BE2C (cell line): Measurements from ENCODE around the gene SLC16A8.

Experiments
- DNase-seq: peaks from one replicate; pipeline ENCODE4 v3.0.0-alpha.2; 2020
- H3K27me3 ChIP-seq: fragments of 250-450 bp; sonication (Bioruptor Pico); 2 replicates; pipeline ENCODE4 v1.5.1; 2020; ENCODE audit warnings: mild to moderate bottlenecking
- H3K36me3 ChIP-seq: fragments of 250-450 bp; sonication (Bioruptor Pico); 2 replicates; pipeline ENCODE4 v1.5.1; 2020; ENCODE audit warnings: mild to moderate bottlenecking
- H3K4me1 ChIP-seq: fragments of 250-450 bp; sonication (Bioruptor Pico); 2 replicates; pipeline ENCODE4 v1.5.1; 2020
- H3K4me3 ChIP-seq: 2 replicates; pipeline ENCODE4 v1.5.1; 2011; ENCODE audit warnings: low read depth, low read length
- H3K9me3 ChIP-seq: fragments of 250-450 bp; sonication (Bioruptor Pico); 2 replicates; pipeline ENCODE4 v1.5.1; 2020
- TF ChIP-seq, protein P1 (sequence below): IDR thresholded peaks from 2 replicates; pipeline ENCODE4 v1.5.1; 2012; ENCODE audit warnings: mild to moderate bottlenecking, low read depth, low read length

SLC16A8 gene

DNA sequence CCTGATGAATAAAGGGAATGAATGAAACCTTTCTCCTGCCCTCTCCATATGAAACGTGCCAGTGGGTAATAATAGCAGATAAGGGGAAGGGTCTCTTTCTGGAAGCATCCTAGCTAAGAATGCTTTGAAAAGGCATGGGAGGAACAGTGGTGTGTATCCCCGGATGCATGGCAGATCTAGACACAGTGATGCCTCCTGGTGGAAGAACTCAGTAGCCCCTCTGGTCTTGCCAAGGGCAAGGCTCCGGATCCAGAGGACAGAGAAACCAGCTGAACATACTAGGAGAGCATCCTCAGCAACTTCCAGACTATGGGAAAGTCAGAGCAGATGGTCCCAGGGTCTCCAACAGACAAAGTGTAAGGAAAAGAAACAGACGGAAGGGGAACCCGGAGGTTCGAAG lies 20.1 kb upstream of the SLC16A8 start:
- DNase-seq: no peak
- Histone ChIP-seq H3K4me3 (no peak overlapping the region), H3K36me3 (no peaks in the 10 kb centered on the region), H3K4me1 (no peaks in the 10 kb centered on the region), H3K9me3 (no peaks in the 10 kb centered on the region), H3K27me3 (no peaks in the 10 kb centered on the region)
- TF ChIP-seq, protein P1, sequence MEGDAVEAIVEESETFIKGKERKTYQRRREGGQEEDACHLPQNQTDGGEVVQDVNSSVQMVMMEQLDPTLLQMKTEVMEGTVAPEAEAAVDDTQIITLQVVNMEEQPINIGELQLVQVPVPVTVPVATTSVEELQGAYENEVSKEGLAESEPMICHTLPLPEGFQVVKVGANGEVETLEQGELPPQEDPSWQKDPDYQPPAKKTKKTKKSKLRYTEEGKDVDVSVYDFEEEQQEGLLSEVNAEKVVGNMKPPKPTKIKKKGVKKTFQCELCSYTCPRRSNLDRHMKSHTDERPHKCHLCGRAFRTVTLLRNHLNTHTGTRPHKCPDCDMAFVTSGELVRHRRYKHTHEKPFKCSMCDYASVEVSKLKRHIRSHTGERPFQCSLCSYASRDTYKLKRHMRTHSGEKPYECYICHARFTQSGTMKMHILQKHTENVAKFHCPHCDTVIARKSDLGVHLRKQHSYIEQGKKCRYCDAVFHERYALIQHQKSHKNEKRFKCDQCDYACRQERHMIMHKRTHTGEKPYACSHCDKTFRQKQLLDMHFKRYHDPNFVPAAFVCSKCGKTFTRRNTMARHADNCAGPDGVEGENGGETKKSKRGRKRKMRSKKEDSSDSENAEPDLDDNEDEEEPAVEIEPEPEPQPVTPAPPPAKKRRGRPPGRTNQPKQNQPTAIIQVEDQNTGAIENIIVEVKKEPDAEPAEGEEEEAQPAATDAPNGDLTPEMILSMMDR: peak; percentile 56

DNA sequence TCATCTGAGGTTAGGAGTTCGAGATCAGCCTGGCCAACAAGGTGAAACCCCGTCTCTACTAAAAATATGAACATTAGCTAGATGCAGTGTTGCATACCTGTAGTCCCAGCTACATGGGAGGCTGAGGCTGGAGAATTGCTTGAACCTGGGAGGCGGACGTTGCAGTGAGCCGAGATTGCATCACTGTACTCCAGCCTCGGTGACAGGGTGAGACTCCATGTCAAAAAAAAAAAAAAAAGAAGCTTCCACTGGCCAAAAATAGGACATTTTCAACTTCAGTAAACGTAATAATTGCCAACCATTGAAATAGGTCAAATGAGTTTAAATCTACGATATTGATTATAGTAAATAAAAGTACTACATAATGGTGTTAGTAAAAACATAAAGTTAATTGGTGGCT lies 19.7 kb upstream of the SLC16A8 start:
- no peak for DNase-seq
- TF ChIP-seq, protein P1: no peak
- H3K36me3 ChIP-seq: no peaks in the 10 kb centered on the region
- H3K4me1 ChIP-seq: no peaks in the 10 kb centered on the region
- no peaks in the 10 kb centered on the region for H3K9me3 ChIP-seq
- no peak overlapping the region for H3K4me3 ChIP-seq
- no peaks in the 10 kb centered on the region for H3K27me3 ChIP-seq

- Histone ChIP-seq H3K36me3 (no peaks in the 10 kb centered on the region), H3K27me3 (no peaks in the 10 kb centered on the region), H3K9me3 (no peaks in the 10 kb centered on the region), H3K4me1 (no peaks in the 10 kb centered on the region), H3K4me3 (no peak overlapping the region)
- no peak for DNase-seq
- TF ChIP-seq, protein P1: no peak
These were observed 14.6 kb upstream of the SLC16A8 start for GRCh38 chr22:38098410-38099249.

DNA sequence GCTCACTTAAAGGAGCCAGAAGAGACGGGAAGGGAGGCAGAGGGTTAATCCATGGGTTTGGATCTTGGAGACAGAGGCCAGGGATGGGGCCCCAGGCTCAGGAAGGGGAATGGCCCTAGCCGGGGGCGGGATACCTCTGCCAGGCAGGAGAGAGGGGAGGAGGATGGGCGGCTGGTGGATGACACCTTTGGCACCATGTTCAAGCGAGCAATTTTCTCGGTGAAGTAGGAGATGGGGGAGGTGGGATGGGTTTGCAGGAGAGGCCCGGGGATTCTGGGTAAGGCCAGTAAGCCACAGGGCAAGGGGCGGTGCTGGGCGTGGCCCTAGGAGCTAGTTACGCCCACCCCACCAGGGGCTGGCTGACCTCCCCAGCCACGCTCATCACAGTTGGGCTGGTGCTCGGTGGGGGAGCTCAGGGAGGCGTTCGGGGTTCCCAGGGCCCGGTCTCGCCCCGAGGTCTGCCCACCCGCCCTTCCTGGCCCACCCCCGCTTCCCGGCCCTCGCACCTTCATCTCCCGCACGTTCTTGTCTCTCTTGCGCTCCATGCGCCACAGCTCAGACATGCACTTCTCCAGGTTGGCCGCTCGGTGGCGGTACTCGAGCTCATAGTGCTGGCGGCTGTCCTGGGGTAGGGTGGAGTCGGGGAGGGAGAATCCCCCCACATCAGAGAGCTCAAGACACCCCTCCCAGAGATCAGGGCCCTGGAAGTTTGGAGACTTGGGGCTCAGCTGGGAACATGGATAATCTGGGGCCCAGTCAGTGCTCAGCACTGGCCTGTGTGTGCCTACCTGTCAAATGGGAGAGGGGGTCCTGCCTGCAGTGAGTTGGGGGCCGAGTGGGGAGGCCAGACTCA lies 13.8 kb upstream of the SLC16A8 start:
- no peaks in the 10 kb centered on the region for H3K36me3 ChIP-seq
- H3K27me3 ChIP-seq: no peaks in the 10 kb centered on the region
- H3K9me3 ChIP-seq: no peaks in the 10 kb centered on the region
- DNase-seq: peak; percentile 12
- TF ChIP-seq, protein P1: no peak
- H3K4me3 ChIP-seq: no peak overlapping the region
- no peaks in the 10 kb centered on the region for H3K4me1 ChIP-seq

GRCh38 chr22:38097058-38097457 lies 13.1 kb upstream of the SLC16A8 start:
- H3K9me3 ChIP-seq: no peaks in the 10 kb centered on the region

More at GRCh38 chr22:38097058-38097457, 13.1 kb upstream of the SLC16A8 start:
- H3K4me1 ChIP-seq: no peaks in the 10 kb centered on the region
- no peaks in the 10 kb centered on the region for H3K36me3 ChIP-seq
- H3K4me3 ChIP-seq: no peak overlapping the region
- H3K27me3 ChIP-seq: no peaks in the 10 kb centered on the region
- TF ChIP-seq, protein P1: no peak
- DNase-seq: no peak
